Testis (tissue), 3 donors: ENCODE results near the gene HAGH. TPM values are rescaled to one million over a fixed set of nuclear protein-coding genes. Genes with fewer than 3 reads are reported as not detected.

Source experiments
- DNase-seq: peaks from one replicate; pipeline ENCODE4 v3.0.0-alpha.2; 2019
- H3K27ac ChIP-seq, 2 donors: fragments of 200-600 bp; sonication (generic); one replicate each; pipeline ENCODE4 v1.5.1; 2019
- H3K27me3 ChIP-seq: fragments of 200-600 bp; sonication (generic); one replicate; pipeline ENCODE4 v1.5.1; 2019
- H3K36me3 ChIP-seq: fragments of 200-600 bp; sonication (generic); one replicate; pipeline ENCODE4 v1.5.1; 2017; ENCODE audit warnings: low read depth; ENCODE audit errors: missing control alignments
- H3K4me1 ChIP-seq: fragments of 200-600 bp; sonication (generic); one replicate; pipeline ENCODE4 v1.5.1; 2019
- H3K4me3 ChIP-seq, 2 donors: fragments of 200-600 bp; sonication (generic); one replicate each; pipeline ENCODE4 v1.5.1; 2017 to 2019
- H3K9me3 ChIP-seq: fragments of 200-600 bp; sonication (generic); one replicate; pipeline ENCODE4 v1.5.1; 2017
- POLR2A ChIP-seq: fragments of 450-650 bp; IDR thresholded peaks from one replicate; pipeline ENCODE4 v1.6.1; 2017; ENCODE audit warnings: antibody characterized with exemption, mild to moderate bottlenecking, moderate library complexity
- WGBS, 2 donors: methylation state at CpG; one replicate each; pipeline ENCODE4 v1.1.5; 2018; 5-methylcytosine and 5-hydroxymethylcytosine counted together
- intact Hi-C: fragments of 100-400 bp; cut with DNase I; formaldehyde crosslinking; loops from one replicate; pipeline ENCODE4 v1.15.1; 2023; ENCODE audit warnings: low total_unique reads
- polyA plus RNA-seq: library from polyadenylated mRNA; stranded (reverse); fragments of 350-450 nt; fragmentation: Illumina TruSeq; extraction: RNeasy Lipid Tissue Mini Kit (QIAGEN cat#74804); gene quantifications from one replicate; pipeline ENCODE4 v1.2.3, GENCODE V29; 2014; ENCODE audit warnings: low read depth, low replicate concordance; ENCODE audit not compliant: insufficient read depth
- total RNA-seq, 2 donors: library from RNA; depleted of rRNA; stranded (reverse); fragments of >200 nt; gene quantifications; one replicate each; pipeline ENCODE4 v1.2.3, GENCODE V29; 2016
- TF ChIP-seq, protein P1 (sequence below), 3 experiments: fragments of 450-650 bp in 2 of 3; fragments of 200-600 bp in 1 of 3; sonication (generic) in 1 of 3; IDR thresholded peaks; one replicate each; pipeline ENCODE4 v1.5.1; 2016 to 2019; ENCODE audit warnings: antibody characterized with exemption in 3 of 3, mild to moderate bottlenecking in 2 of 3, moderate library complexity in 1 of 3

Gene HAGH
- total and polyA plus RNA-seq, 3 donors from 2014 or later, result 163 to 266 (median 176) TPM

DNA sequence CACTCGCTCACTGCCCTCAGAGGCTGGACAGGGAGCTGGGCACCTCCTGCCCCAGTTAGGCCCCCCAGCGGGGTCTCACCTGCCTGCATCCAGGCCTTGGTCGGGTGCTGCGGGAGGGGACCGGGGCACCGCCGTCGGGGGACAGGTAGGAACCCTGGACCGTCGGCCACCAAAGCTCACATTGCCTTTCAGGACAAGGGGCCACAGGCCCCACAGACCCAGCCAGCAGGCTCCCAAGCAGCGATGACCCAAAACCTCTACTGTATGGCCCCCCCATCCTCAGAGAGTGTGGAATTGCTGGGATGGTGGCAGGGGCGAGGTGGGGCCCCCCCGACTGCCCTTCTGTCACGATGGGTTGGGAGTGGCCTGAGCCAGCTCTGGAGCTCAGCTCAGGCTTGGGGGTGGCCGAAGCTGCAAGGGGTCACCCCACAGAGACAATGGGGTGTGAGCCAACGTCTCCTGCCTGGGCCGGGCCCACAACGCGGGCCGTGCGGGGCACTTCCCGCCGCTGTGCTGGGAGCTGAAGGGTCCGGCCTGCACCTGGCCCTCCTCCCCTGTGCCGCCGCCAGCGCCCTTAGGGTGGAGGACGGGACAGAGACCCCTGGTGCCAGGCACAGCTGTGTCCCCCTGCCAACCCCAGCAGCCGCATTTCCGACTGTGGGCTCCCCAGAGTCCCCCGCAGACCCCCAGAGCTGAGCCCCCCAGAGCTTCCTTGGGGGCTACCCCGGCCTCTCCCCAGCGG is 33.6 kb downstream of the HAGH start:
- no peaks in the 10 kb centered on the region for H3K36me3 ChIP-seq
- no peaks in the 10 kb centered on the region for H3K27me3 ChIP-seq
- no peaks in the 10 kb centered on the region for H3K4me1 ChIP-seq
- no peak overlapping the region for H3K27ac ChIP-seq
- no peak for DNase-seq
- no peaks in the 10 kb centered on the region for H3K9me3 ChIP-seq
- H3K4me3 ChIP-seq, result no peak overlapping the region
- intact Hi-C loops, result no loop called here
- TF ChIP-seq, protein P1, sequence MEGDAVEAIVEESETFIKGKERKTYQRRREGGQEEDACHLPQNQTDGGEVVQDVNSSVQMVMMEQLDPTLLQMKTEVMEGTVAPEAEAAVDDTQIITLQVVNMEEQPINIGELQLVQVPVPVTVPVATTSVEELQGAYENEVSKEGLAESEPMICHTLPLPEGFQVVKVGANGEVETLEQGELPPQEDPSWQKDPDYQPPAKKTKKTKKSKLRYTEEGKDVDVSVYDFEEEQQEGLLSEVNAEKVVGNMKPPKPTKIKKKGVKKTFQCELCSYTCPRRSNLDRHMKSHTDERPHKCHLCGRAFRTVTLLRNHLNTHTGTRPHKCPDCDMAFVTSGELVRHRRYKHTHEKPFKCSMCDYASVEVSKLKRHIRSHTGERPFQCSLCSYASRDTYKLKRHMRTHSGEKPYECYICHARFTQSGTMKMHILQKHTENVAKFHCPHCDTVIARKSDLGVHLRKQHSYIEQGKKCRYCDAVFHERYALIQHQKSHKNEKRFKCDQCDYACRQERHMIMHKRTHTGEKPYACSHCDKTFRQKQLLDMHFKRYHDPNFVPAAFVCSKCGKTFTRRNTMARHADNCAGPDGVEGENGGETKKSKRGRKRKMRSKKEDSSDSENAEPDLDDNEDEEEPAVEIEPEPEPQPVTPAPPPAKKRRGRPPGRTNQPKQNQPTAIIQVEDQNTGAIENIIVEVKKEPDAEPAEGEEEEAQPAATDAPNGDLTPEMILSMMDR (IDR thresholded peaks at IDR 0.05), result no peak
- no peak for TF ChIP-seq POLR2A
- 87 to 91% methylated on average over 3 to 32 of the region's 33 CpGs for WGBS, 2 donors

DNA sequence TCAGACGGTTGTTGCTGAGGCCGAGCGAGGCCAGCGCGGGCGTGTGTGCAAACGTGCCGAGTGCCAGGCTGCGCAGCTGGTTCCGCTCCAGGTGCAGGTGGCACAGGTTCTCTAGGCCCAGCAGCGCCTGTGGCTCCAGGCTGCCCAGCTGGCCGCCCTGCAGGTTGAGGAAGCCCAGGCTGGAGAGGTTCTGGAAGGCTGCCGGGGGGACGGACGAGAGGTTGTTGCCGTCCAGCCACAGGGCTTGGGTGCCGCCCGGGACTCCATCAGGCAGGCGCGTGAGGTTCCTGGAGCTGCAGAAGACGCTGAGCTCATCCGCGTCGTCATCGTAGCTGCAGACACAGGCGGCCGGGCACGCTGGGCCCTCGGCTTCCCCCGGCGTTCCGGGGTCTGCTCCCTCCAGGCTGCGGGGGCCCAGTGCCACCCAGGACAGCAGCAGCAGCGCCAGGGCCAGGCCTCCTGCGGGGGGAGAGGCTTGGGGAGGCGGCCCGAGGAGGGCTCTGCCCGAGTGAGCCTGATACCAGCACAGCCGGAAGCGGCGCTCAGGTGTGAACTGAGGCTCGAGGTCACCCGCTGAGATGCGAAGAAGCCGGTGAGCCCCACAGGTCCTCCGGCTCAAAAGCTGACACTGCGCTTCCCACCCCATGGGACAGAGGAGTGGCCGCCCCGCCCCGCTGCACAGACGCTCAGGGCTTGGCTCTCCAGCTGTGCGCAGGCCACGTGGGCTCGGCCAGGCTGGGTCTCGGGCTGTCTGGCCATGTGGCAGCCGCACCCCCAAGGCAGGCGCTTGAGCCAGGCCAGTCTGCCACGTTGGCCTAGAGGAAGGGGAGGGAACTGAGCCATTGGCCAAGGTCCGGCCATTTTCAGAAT is 34.4 kb downstream of the HAGH start:
- no peak overlapping the region for H3K4me3 ChIP-seq
- no peaks in the 10 kb centered on the region for H3K4me1 ChIP-seq
- TF ChIP-seq POLR2A, result no peak
- TF ChIP-seq, protein P1 (IDR thresholded peaks at IDR 0.05), result no peak
- no peaks in the 10 kb centered on the region for H3K36me3 ChIP-seq
- no peaks in the 10 kb centered on the region for H3K9me3 ChIP-seq
- H3K27me3 ChIP-seq, result no peaks in the 10 kb centered on the region
- no peak overlapping the region for H3K27ac ChIP-seq
- intact Hi-C loops, result no loop called here
- 87 to 90% methylated on average over 4 to 58 of the region's 59 CpGs for WGBS, 2 donors
- no peak for DNase-seq

DNA sequence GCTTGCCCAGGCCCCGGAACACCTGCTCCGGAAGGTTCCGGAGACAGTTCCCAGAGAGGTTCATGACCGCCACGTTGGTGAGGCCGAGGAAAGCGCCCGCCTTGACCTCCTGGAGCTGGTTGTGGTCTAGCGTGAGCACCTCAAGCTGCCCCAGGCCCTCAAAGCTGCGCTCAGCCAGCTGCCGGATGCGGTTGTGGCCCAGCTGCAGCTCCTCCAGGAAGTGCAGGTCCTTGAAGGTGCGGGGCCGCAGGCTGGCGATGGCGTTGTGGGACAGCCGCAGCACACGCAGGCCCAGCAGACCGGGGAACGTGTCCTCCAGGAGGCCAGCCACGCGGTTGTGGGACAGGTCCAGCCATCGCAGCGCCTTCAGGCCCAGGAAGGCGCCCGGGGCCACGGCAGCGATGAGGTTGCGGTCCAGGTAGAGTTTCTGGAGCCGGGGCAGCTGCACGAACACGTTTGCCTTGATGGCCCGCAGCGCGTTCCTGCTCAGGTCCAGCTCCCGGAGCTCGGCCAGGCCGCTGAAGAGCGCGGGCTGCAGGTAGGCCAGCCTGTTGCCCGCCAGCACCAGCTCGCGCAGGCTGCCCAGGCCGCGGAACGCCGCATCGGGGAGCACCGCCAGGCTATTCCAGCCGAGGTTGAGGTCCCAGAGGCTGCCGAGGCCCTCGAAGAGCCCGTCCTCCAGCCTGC is 35.2 kb downstream of the HAGH start:
- Histone ChIP-seq H3K36me3 (no peaks in the 10 kb centered on the region), H3K27me3 (no peaks in the 10 kb centered on the region), H3K9me3 (no peaks in the 10 kb centered on the region), H3K27ac (no peak overlapping the region), H3K4me3 (no peak overlapping the region), H3K4me1 (no peaks in the 10 kb centered on the region)
- 93 to 100% methylated on average over 6 to 32 of the region's 53 CpGs for WGBS, 2 donors
- TF ChIP-seq, protein P1 (IDR thresholded peaks at IDR 0.05), result no peak
- no peak for TF ChIP-seq POLR2A
- DNase-seq, result no peak
- intact Hi-C loops, result no loop called here

DNA sequence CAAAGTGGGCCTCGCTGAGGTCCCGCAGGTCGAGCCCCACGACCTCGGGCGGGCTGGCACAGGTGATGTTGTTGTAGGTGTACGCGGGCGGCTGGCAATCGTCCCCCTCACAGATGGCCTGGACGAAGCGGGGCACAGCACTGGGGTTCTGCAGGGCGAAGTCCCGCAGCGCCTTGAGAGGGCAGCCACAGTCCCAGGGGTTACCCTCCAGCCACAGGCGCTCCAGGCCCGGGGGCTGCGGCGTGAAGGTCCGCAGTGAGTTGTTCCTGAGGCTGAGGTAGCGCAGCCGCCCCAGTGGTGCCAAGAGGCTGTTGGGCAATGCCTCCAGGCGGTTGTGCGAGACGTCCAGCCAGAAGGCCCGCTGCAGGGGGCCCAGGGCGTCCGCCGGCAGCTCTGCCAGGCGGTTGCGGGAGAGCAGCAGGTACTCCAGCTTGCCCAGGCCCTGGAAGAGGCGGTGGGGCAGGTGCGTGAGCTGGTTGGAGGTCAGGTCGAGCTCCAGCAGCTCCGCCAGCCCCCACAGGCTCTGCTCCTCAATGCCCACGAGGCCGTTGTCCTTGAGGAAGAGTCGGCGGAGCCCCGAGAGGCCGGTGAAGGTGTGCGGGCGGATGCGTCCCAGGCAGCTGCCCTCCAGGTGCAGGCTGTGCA is 35.9 kb downstream of the HAGH start:
- no peak for DNase-seq
- Histone ChIP-seq H3K4me1 (no peaks in the 10 kb centered on the region), H3K36me3 (no peaks in the 10 kb centered on the region), H3K27me3 (no peaks in the 10 kb centered on the region), H3K27ac (no peak overlapping the region), H3K4me3 (no peak overlapping the region), H3K9me3 (no peaks in the 10 kb centered on the region)
- TF ChIP-seq, protein P1 (IDR thresholded peaks at IDR 0.05), result no peak
- no peak for TF ChIP-seq POLR2A
- intact Hi-C loops, result no loop called here
- WGBS, 2 donors, result 88% methylated on average over 38 of the region's 44 CpGs; no CpG with 5 or more reads in 1 of the 2 donors
